GM23248 (cell line): ENCODE data around the gene CRACDL. TPM values are rescaled to one million over a fixed set of nuclear protein-coding genes. Genes with fewer than 3 reads are reported as not detected.

Experiments used
- DNase-seq: peaks from one replicate; pipeline ENCODE4 v3.0.0-alpha.2; 2015
- H2AFZ ChIP-seq: fragments of 200-600 bp; sonication (generic); 2 replicates; pipeline ENCODE4 v1.6.1; 2016; ENCODE audit warnings: antibody characterized with exemption
- H3F3A ChIP-seq: fragments of 200-600 bp; sonication (generic); 2 replicates; pipeline ENCODE4 v1.6.1; 2016; ENCODE audit warnings: mild to moderate bottlenecking, antibody characterized with exemption, mixed run types; ENCODE audit not compliant: insufficient read depth
- H3K27ac ChIP-seq: fragments of 200-600 bp; sonication (generic); 2 replicates; pipeline ENCODE4 v1.5.1; 2016; ENCODE audit warnings: mild to moderate bottlenecking
- H3K27me3 ChIP-seq: fragments of 200-600 bp; sonication (generic); replicated peaks from 2 replicates; pipeline ENCODE4 v1.6.1; 2016; ENCODE audit warnings: mild to moderate bottlenecking; ENCODE audit not compliant: insufficient read depth
- H3K36me3 ChIP-seq: fragments of 200-600 bp; sonication (generic); 2 replicates; pipeline ENCODE4 v1.6.1; 2016; ENCODE audit warnings: low read depth, mild to moderate bottlenecking
- H3K4me1 ChIP-seq: fragments of 200-600 bp; sonication (generic); 2 replicates; pipeline ENCODE4 v1.6.1; 2016; ENCODE audit warnings: mild to moderate bottlenecking; ENCODE audit not compliant: insufficient read depth
- H3K4me2 ChIP-seq: fragments of 200-600 bp; sonication (generic); one replicate; pipeline ENCODE4 v1.6.1; 2016; ENCODE audit warnings: mild to moderate bottlenecking; ENCODE audit not compliant: unreplicated experiment
- H3K4me3 ChIP-seq: fragments of 200-600 bp; sonication (generic); 2 replicates; pipeline ENCODE4 v1.5.1; 2016; ENCODE audit warnings: mild to moderate bottlenecking
- H3K79me2 ChIP-seq: fragments of 200-600 bp; sonication (generic); 2 replicates; pipeline ENCODE4 v1.6.1; 2016; ENCODE audit warnings: mild to moderate bottlenecking; ENCODE audit not compliant: insufficient read depth
- H3K9ac ChIP-seq: fragments of 200-600 bp; sonication (generic); 2 replicates; pipeline ENCODE4 v1.6.1; 2016; ENCODE audit warnings: mild to moderate bottlenecking
- H3K9me2 ChIP-seq: fragments of 200-600 bp; sonication (generic); 2 replicates; pipeline ENCODE4 v1.6.1; 2016; ENCODE audit warnings: mixed run types, mild to moderate bottlenecking, moderate library complexity; ENCODE audit not compliant: insufficient read depth
- H3K9me3 ChIP-seq: fragments of 200-600 bp; sonication (generic); one replicate; pipeline ENCODE4 v1.6.1; 2017; ENCODE audit warnings: low read depth
- H4K20me1 ChIP-seq: fragments of 200-600 bp; sonication (generic); 2 replicates; pipeline ENCODE4 v1.6.0; 2016; ENCODE audit not compliant: insufficient read depth
- EZH2 ChIP-seq: fragments of 200-600 bp; sonication (generic); IDR thresholded peaks from 2 replicates; pipeline ENCODE4 v1.6.1; 2018; ENCODE audit warnings: antibody characterized with exemption, mild to moderate bottlenecking; ENCODE audit not compliant: insufficient read depth, poor library complexity, severe bottlenecking
- EZH2phosphoT487 ChIP-seq: fragments of 200-600 bp; sonication (generic); IDR thresholded peaks from 2 replicates; pipeline ENCODE4 v1.6.1; 2018; ENCODE audit warnings: antibody characterized with exemption, moderate library complexity, mild to moderate bottlenecking, low read depth; ENCODE audit not compliant: insufficient read depth
- WGBS, 2 experiments: methylation state at CpG; one replicate each; pipeline ENCODE4 v1.1.6; 2015 to 2017; ENCODE audit warnings: low lambda C conversion rate in 2 of 2, low coverage in 1 of 2; ENCODE audit errors: missing lambda C conversion rate in 2 of 2; 5-methylcytosine and 5-hydroxymethylcytosine counted together
- in situ Hi-C: fragments of 300-500 bp; cut with MboI; formaldehyde crosslinking; loops from 2 replicates; pipeline ENCODE4 v1.15.0; 2020
- polyA plus RNA-seq: library from polyadenylated mRNA; unstranded; fragments of >200 nt; fragmentation: Nextera tagmentation; extraction: Ambion mirVana; gene quantifications from 2 replicates; pipeline ENCODE4 v1.2.1, GENCODE V29; 2016
- total RNA-seq: library from RNA; depleted of rRNA; stranded (reverse); fragments of >200 nt; shearing (Covaris generic); gene quantifications from 2 replicates; pipeline ENCODE4 v1.2.3, GENCODE V29; 2014

CRACDL gene
- total and polyA plus RNA-seq, 2 experiments from 2014 or later, result not detected

DNA sequence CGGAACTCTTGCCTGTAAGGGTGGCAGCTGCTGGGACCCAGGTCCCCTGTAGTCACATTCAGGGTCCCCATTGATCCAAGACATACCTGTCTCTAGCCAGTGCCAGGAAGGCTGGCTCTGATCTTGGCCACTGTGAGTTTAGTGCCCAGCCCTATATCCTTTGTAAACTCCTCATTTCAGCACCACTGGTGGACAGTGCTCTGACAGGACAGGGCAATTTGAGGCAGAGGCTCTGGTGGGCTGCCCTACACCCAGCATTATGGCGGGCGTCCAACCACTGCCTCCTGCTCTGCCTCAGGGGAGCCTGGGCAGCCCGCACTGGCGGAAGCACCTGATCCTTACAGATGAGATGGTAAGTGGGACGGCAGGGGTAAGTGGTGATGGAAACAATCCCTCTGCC lies 149.8 kb downstream of the CRACDL start:
- Histone ChIP-seq H3K4me2 (no peak overlapping the region), H3K9ac (no peak overlapping the region), H3K79me2 (no peaks in the 10 kb centered on the region), H3K4me1 (no peaks in the 10 kb centered on the region), H3K27ac (no peak overlapping the region), H3F3A (no peaks in the 10 kb centered on the region), H4K20me1 (no peaks in the 10 kb centered on the region), H3K27me3 (no peaks in the 10 kb centered on the region; the same call in 1 of the 2 replicates), H3K36me3 (no peaks in the 10 kb centered on the region), H3K4me3 (no peak overlapping the region), H2AFZ (no peak overlapping the region), H3K9me3 (no peaks in the 10 kb centered on the region), H3K9me2 (no peaks in the 10 kb centered on the region)
- WGBS, 2 experiments, result 60 to 71% methylated on average over 6 of the region's 6 CpGs
- DNase-seq, result no peak
- in situ Hi-C loops, result no loop called here
- TF ChIP-seq EZH2phosphoT487, result no peak
- no peak for TF ChIP-seq EZH2

- Histone ChIP-seq H3K9ac (no peak overlapping the region), H3K36me3 (no peaks in the 10 kb centered on the region), H3K9me2 (no peaks in the 10 kb centered on the region), H3K4me3 (no peak overlapping the region), H3K27me3 (no peaks in the 10 kb centered on the region), H3K27ac (no peak overlapping the region), H3K79me2 (no peaks in the 10 kb centered on the region), H3K9me3 (no peaks in the 10 kb centered on the region), H3K4me2 (no peak overlapping the region), H4K20me1 (no peaks in the 10 kb centered on the region), H3F3A (no peaks in the 10 kb centered on the region), H3K4me1 (no peaks in the 10 kb centered on the region), H2AFZ (no peak overlapping the region)
- TF ChIP-seq EZH2 (no peak), EZH2phosphoT487 (no peak)
- no peak for DNase-seq
- in situ Hi-C loops, result no loop called here
Observed at GRCh38 chr2:98782570-98782969, 153.5 kb downstream of the CRACDL start.

GRCh38 chr2:98781822-98782221 lies 154.2 kb downstream of the CRACDL start:
- H3K36me3 ChIP-seq, result no peaks in the 10 kb centered on the region
- H3K79me2 ChIP-seq, result no peaks in the 10 kb centered on the region
- no peaks in the 10 kb centered on the region for H3K27me3 ChIP-seq
- no peaks in the 10 kb centered on the region for H3K9me2 ChIP-seq
- DNase-seq, result no peak
- H2AFZ ChIP-seq, result no peak overlapping the region
- H3K27ac ChIP-seq, result no peak overlapping the region
- H3K9ac ChIP-seq, result no peak overlapping the region
- H3K4me1 ChIP-seq, result no peaks in the 10 kb centered on the region
- no peaks in the 10 kb centered on the region for H4K20me1 ChIP-seq
- in situ Hi-C loops, result no loop called here
- no peaks in the 10 kb centered on the region for H3K9me3 ChIP-seq
- TF ChIP-seq EZH2, result no peak
- TF ChIP-seq EZH2phosphoT487, result no peak
- H3F3A ChIP-seq, result no peaks in the 10 kb centered on the region
- H3K4me2 ChIP-seq, result no peak overlapping the region
- 61 to 67% methylated on average over 1 of the region's 1 CpG for WGBS, 2 experiments
- no peak overlapping the region for H3K4me3 ChIP-seq

GRCh38 chr2:98778741-98779483 lies 157.1 kb downstream of the CRACDL start:
- H3F3A ChIP-seq, result no peaks in the 10 kb centered on the region
- no peak overlapping the region for H3K27ac ChIP-seq
- H3K79me2 ChIP-seq, result no peaks in the 10 kb centered on the region
- no peaks in the 10 kb centered on the region for H3K36me3 ChIP-seq
- in situ Hi-C loops, result no loop called here
- DNase-seq, result no peak
- no peak for TF ChIP-seq EZH2phosphoT487
- TF ChIP-seq EZH2, result no peak
- no peak overlapping the region for H3K4me2 ChIP-seq
- no peaks in the 10 kb centered on the region for H3K9me3 ChIP-seq
- H3K9ac ChIP-seq, result no peak overlapping the region
- no peak overlapping the region for H2AFZ ChIP-seq
- H3K27me3 ChIP-seq, result 0 out of 2 replicates have a peak, but pooled peaks cover 7% of the 10 kb centered on the region
- H3K4me1 ChIP-seq, result no peaks in the 10 kb centered on the region
- no peaks in the 10 kb centered on the region for H3K9me2 ChIP-seq
- no peak overlapping the region for H3K4me3 ChIP-seq
- 72 to 76% methylated on average over 6 of the region's 6 CpGs for WGBS, 2 experiments
- no peaks in the 10 kb centered on the region for H4K20me1 ChIP-seq

DNA sequence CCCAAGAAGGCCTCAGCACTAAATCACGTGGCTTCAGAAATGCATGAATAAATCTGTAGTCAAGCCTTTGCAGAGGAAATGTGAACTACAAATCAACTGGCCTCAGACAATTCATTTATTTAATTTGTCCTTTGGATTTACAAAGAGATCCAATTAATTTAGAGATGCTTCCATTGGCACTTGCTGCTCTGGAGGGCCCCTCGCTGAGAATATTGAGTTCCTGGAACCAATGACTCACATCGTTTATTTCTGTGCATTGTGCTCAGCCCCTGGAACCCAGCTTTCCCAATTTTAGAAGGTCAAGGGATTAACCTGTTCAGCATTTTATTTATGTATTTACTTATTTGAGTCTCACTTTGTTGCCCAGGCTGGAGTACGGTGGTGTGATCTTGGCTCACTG lies 157.9 kb downstream of the CRACDL start:
- TF ChIP-seq EZH2phosphoT487, result no peak
- no peak for TF ChIP-seq EZH2
- Histone ChIP-seq H3K9me3 (no peaks in the 10 kb centered on the region), H3K9me2 (no peaks in the 10 kb centered on the region), H2AFZ (no peak overlapping the region), H3K27ac (no peak overlapping the region), H3F3A (no peaks in the 10 kb centered on the region), H4K20me1 (no peaks in the 10 kb centered on the region), H3K9ac (no peak overlapping the region), H3K36me3 (no peaks in the 10 kb centered on the region), H3K79me2 (no peaks in the 10 kb centered on the region), H3K27me3 (0 out of 2 replicates have a peak, but pooled peaks cover 7% of the 10 kb centered on the region), H3K4me2 (no peak overlapping the region), H3K4me3 (no peak overlapping the region), H3K4me1 (no peaks in the 10 kb centered on the region)
- 54 to 60% methylated on average over 4 of the region's 4 CpGs for WGBS, 2 experiments
- in situ Hi-C loops, result no loop called here
- DNase-seq, result no peak
